ENCODE results near the gene LRRC74B. TPM values are rescaled to one million over a fixed set of nuclear protein-coding genes. Genes with fewer than 3 reads are reported as not detected.
A peak's percentile ranks its signal among the peaks of the same experiment; 100 is the strongest.
"Not testable (repeated sequence)": the region's sequence is repeated elsewhere in the genome, so short reads cannot be mapped to it uniquely, and the experiment has no call there.

Gene LRRC74B
- total and polyA plus RNA-seq, 2 experiments from 2014 or later, result not detected

DNA sequence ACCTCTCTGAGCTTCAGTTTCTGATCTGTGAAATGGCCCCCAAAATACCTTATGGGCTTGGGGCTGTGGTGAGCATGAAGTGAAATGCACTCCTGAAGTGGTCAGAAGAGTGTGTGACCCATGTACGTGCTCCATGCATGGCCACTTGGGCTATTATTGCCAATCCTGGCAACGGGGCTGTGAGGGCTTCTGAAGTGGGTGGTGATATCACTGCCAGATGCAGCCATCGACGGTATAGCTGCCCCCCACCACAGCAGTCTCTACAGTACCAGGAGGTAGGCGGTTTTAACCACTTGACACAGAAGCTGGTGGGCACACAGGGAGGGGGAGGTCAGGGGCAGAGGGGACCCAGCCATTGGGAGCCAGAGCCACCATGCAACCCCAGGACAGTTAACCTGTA lies 2.7 kb downstream of the LRRC74B start:
- not testable (repeated sequence) for ATAC-seq; H3K4me3 Mint-ChIP-seq; H3K27ac ChIP-seq (ENCODE audit: low read depth); H3K79me2 ChIP-seq (replicated peaks; ENCODE audit: insufficient read depth); H3K4me2 ChIP-seq; H3K9me2 ChIP-seq (ENCODE audit: insufficient read depth); H2AFZ ChIP-seq; H4K20me1 ChIP-seq (replicated peaks; ENCODE audit: insufficient read depth); DNase-seq (ENCODE audit: low spot score); H3K27ac Mint-ChIP-seq; H3F3A ChIP-seq (replicated peaks; ENCODE audit: low read depth); H3K4me3 ChIP-seq; H3K9me3 Mint-ChIP-seq; H3K36me3 Mint-ChIP-seq (ENCODE audit: low read depth); H3K27me3 ChIP-seq (ENCODE audit: insufficient read depth); H3K36me3 ChIP-seq (ENCODE audit: insufficient read depth)
- peaks cover 10% of the 10 kb centered on the region for H3K4me1 ChIP-seq (ENCODE audit: insufficient read depth)
- Mint-ChIP-seq H3K27me3 (ENCODE audit: insufficient read depth, low read depth, poor library complexity) (peaks cover 27% of the 10 kb centered on the region), H3K4me1 (peaks cover 33% of the 10 kb centered on the region)

- peaks cover 23% of the 10 kb centered on the region for H3K27me3 Mint-ChIP-seq (ENCODE audit: insufficient read depth, low read depth, poor library complexity)
- not testable (repeated sequence) for H4K20me1 ChIP-seq (replicated peaks; ENCODE audit: insufficient read depth); H3K27me3 ChIP-seq (ENCODE audit: insufficient read depth); H3K4me3 Mint-ChIP-seq; H3K4me3 ChIP-seq; H3K27ac Mint-ChIP-seq; H3K36me3 Mint-ChIP-seq (ENCODE audit: low read depth); H3K9me2 ChIP-seq (ENCODE audit: insufficient read depth); ATAC-seq; H3K27ac ChIP-seq (ENCODE audit: low read depth); H2AFZ ChIP-seq; H3K9me3 Mint-ChIP-seq; H3K36me3 ChIP-seq (ENCODE audit: insufficient read depth); DNase-seq (ENCODE audit: low spot score); H3F3A ChIP-seq (replicated peaks; ENCODE audit: low read depth); H3K4me2 ChIP-seq; H3K79me2 ChIP-seq (replicated peaks; ENCODE audit: insufficient read depth)
- H3K4me1 Mint-ChIP-seq, result peaks cover 32% of the 10 kb centered on the region
- H3K4me1 ChIP-seq (ENCODE audit: insufficient read depth), result peaks cover 10% of the 10 kb centered on the region
Observed at GRCh38 chr22:21048965-21049364, 3.2 kb downstream of the LRRC74B start.

- Histone ChIP-seq H4K20me1 (replicated peaks; ENCODE audit: insufficient read depth) (no peaks in the 10 kb centered on the region), H3K4me1 (ENCODE audit: insufficient read depth) (peaks cover 18% of the 10 kb centered on the region), H3K36me3 (ENCODE audit: insufficient read depth) (no peaks in the 10 kb centered on the region), H3K4me2 (peak overlapping the region; percentile 17), H3K27ac (ENCODE audit: low read depth) (no peak overlapping the region), H3F3A (replicated peaks; ENCODE audit: low read depth) (no peaks in the 10 kb centered on the region), H3K9me2 (ENCODE audit: insufficient read depth) (no peaks in the 10 kb centered on the region), H3K27me3 (ENCODE audit: insufficient read depth) (no peaks in the 10 kb centered on the region), H2AFZ (0 out of 2 replicates have a peak overlapping the region, but pooled peaks have one; percentile 66), H3K79me2 (replicated peaks; ENCODE audit: insufficient read depth) (no peaks in the 10 kb centered on the region), H3K4me3 (no peak overlapping the region)
- Mint-ChIP-seq H3K4me3 (no peak overlapping the region), H3K9me3 (no peaks in the 10 kb centered on the region), H3K27me3 (ENCODE audit: insufficient read depth, low read depth, poor library complexity) (peaks cover 28% of the 10 kb centered on the region), H3K27ac (peak overlapping the region; percentile 17; the same call in 1 of the 2 replicates), H3K4me1 (peaks cover 27% of the 10 kb centered on the region), H3K36me3 (ENCODE audit: low read depth) (no peaks in the 10 kb centered on the region; the same call in 2 of the 3 replicates)
- DNase-seq (ENCODE audit: low spot score) (no peak), ATAC-seq (no peak; the same call in 2 of the 3 replicates)
- TF ChIP-seq, protein P1, sequence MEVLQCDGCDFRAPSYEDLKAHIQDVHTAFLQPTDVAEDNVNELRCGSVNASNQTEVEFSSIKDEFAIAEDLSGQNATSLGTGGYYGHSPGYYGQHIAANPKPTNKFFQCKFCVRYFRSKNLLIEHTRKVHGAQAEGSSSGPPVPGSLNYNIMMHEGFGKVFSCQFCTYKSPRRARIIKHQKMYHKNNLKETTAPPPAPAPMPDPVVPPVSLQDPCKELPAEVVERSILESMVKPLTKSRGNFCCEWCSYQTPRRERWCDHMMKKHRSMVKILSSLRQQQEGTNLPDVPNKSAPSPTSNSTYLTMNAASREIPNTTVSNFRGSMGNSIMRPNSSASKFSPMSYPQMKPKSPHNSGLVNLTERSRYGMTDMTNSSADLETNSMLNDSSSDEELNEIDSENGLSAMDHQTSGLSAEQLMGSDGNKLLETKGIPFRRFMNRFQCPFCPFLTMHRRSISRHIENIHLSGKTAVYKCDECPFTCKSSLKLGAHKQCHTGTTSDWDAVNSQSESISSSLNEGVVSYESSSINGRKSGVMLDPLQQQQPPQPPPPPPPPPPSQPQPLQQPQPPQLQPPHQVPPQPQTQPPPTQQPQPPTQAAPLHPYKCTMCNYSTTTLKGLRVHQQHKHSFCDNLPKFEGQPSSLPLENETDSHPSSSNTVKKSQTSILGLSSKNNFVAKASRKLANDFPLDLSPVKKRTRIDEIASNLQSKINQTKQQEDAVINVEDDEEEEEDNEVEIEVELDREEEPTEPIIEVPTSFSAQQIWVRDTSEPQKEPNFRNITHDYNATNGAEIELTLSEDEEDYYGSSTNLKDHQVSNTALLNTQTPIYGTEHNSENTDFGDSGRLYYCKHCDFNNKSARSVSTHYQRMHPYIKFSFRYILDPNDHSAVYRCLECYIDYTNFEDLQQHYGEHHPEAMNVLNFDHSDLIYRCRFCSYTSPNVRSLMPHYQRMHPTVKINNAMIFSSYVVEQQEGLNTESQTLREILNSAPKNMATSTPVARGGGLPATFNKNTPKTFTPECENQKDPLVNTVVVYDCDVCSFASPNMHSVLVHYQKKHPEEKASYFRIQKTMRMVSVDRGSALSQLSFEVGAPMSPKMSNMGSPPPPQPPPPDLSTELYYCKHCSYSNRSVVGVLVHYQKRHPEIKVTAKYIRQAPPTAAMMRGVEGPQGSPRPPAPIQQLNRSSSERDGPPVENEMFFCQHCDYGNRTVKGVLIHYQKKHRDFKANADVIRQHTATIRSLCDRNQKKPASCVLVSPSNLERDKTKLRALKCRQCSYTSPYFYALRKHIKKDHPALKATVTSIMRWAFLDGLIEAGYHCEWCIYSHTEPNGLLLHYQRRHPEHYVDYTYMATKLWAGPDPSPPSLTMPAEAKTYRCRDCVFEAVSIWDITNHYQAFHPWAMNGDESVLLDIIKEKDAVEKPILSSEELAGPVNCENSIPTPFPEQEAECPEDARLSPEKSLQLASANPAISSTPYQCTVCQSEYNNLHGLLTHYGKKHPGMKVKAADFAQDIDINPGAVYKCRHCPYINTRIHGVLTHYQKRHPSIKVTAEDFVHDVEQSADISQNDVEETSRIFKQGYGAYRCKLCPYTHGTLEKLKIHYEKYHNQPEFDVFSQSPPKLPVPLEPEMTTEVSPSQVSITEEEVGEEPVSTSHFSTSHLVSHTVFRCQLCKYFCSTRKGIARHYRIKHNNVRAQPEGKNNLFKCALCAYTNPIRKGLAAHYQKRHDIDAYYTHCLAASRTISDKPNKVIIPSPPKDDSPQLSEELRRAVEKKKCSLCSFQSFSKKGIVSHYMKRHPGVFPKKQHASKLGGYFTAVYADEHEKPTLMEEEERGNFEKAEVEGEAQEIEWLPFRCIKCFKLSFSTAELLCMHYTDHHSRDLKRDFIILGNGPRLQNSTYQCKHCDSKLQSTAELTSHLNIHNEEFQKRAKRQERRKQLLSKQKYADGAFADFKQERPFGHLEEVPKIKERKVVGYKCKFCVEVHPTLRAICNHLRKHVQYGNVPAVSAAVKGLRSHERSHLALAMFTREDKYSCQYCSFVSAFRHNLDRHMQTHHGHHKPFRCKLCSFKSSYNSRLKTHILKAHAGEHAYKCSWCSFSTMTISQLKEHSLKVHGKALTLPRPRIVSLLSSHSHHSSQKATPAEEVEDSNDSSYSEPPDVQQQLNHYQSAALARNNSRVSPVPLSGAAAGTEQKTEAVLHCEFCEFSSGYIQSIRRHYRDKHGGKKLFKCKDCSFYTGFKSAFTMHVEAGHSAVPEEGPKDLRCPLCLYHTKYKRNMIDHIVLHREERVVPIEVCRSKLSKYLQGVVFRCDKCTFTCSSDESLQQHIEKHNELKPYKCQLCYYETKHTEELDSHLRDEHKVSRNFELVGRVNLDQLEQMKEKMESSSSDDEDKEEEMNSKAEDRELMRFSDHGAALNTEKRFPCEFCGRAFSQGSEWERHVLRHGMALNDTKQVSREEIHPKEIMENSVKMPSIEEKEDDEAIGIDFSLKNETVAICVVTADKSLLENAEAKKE (CRISPR knock-in tag; IDR thresholded peaks at IDR 0.05), result no peak
- TF ChIP-seq ZNF114 (CRISPR knock-in tag; IDR thresholded peaks at IDR 0.05), result no peak
- no peak for TF ChIP-seq CREB1 (CRISPR knock-in tag; IDR thresholded peaks at IDR 0.05; ENCODE audit: low read depth)
- TF ChIP-seq, protein P2, sequence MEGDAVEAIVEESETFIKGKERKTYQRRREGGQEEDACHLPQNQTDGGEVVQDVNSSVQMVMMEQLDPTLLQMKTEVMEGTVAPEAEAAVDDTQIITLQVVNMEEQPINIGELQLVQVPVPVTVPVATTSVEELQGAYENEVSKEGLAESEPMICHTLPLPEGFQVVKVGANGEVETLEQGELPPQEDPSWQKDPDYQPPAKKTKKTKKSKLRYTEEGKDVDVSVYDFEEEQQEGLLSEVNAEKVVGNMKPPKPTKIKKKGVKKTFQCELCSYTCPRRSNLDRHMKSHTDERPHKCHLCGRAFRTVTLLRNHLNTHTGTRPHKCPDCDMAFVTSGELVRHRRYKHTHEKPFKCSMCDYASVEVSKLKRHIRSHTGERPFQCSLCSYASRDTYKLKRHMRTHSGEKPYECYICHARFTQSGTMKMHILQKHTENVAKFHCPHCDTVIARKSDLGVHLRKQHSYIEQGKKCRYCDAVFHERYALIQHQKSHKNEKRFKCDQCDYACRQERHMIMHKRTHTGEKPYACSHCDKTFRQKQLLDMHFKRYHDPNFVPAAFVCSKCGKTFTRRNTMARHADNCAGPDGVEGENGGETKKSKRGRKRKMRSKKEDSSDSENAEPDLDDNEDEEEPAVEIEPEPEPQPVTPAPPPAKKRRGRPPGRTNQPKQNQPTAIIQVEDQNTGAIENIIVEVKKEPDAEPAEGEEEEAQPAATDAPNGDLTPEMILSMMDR (conservative IDR thresholded peaks at IDR 0.05; ENCODE audit: low read depth in 2 of 2), result no peak
- TF ChIP-seq ZNF331 (CRISPR knock-in tag; IDR thresholded peaks at IDR 0.05; ENCODE audit: low read depth), result no peak
Observed at GRCh38 chr22:21051145-21051830, 5.5 kb downstream of the LRRC74B start.
